HG02885 (cell line): Measurements from ENCODE around the gene TMC7.
"Not testable (repeated sequence)": the region's sequence is repeated elsewhere in the genome, so short reads cannot be mapped to it uniquely, and the experiment has no call there.

Source experiments
- ATAC-seq: cut with Tn5 transposase; IDR thresholded peaks from one replicate; pipeline ENCODE4 v1.9.1; 2021; ENCODE audit warnings: mild to moderate bottlenecking; ENCODE audit not compliant: unreplicated experiment, poor library complexity

Gene TMC7

GRCh38 chr16:18975109-18975508 lies 8.6 kb upstream of the TMC7 start:
- ATAC-seq, result no peak

GRCh38 chr16:18979936-18980335 lies 3.8 kb upstream of the TMC7 start:
- ATAC-seq, result no peak

- ATAC-seq, result no peak
Measured at GRCh38 chr16:18984435-18985005, 786 bp downstream of the TMC7 start.

GRCh38 chr16:18985256-18985655 lies 1.5 kb downstream of the TMC7 start:
- ATAC-seq, result not testable (repeated sequence)

DNA sequence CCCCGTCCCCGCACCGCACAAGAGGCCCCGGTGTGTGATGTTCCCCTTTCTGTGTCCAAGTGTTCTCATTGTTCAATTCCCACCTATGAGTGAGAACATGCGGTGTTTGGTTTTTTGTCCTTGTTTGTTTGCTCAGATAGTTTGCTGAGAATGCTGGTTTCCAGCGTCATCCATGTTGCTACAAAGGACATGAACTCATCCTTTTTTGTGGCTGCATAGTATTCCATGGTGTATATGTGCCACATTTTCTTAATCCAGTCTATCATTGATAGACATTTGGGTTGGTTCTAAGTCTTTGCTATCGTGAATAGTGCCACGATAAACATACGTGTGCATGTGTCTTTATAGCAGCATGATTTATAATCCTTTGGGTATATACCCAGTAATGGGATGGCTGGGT lies 8.0 kb downstream of the TMC7 start:
- ATAC-seq, result not testable (repeated sequence)

GRCh38 chr16:18993531-18993930 lies 9.8 kb downstream of the TMC7 start:
- not testable (repeated sequence) for ATAC-seq

- not testable (repeated sequence) for ATAC-seq
Measured at GRCh38 chr16:18994181-18994580, 10.4 kb downstream of the TMC7 start.

GRCh38 chr16:18995406-18995805 lies 11.7 kb downstream of the TMC7 start:
- not testable (repeated sequence) for ATAC-seq

DNA sequence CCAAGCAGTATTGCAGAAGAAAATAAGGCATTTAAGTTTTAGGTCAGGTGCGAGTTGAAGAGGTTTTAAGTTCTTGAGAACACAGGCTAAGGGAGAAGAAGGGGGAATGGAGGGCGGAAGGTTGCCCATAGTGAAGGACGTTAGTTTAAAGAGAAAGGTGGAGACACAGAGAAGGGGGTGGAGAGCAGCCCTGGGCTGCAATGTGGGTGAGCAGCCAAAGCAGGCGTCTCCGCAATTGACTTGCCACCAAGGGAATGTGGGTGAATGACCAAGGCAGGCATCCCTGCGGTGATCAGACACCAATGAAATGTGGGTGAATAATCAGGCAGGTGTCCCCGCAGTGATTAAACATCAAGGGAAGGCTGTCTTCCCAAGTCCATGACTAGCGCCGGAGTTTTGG lies 12.8 kb downstream of the TMC7 start:
- not testable (repeated sequence) for ATAC-seq

DNA sequence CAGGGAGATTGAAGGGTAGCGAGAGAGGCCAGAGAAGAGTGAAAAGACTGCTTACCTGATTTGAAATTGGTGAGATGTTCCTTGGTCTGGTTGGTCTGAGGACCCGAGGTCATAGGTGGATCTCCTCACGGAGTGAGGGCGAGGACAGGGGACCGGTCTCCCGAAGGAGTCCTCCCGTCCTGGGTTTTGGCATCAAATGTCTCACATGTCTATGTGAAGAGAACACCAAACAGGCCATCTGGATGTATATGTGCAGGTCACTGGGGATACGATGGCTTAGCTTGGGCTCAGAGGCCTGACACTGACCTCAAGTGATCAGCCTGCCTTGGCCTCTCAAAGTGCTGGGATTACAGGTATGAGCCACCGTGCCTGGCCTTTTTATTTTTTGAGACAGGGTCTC lies 13.3 kb downstream of the TMC7 start:
- ATAC-seq, result not testable (repeated sequence)

DNA sequence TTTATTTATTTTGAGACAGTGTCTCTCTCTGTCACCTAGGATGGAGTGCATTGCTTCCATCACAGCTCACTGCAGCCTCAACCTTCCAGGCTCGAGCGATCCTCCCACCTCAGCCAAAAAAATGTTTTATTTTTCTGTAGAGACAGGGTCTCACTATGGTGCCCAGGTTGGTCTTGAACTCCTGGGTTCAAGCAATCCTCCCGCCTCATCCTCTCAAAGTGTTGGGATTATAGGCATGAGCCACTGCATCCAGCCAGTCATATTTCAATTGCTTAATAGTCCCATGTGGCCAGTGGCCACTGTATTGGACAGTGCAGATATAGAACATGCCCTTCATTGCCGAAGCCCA lies 15.3 kb downstream of the TMC7 start:
- no peak for ATAC-seq

- ATAC-seq, result no peak
Measured at GRCh38 chr16:19001788-19002187, 18.1 kb downstream of the TMC7 start.

DNA sequence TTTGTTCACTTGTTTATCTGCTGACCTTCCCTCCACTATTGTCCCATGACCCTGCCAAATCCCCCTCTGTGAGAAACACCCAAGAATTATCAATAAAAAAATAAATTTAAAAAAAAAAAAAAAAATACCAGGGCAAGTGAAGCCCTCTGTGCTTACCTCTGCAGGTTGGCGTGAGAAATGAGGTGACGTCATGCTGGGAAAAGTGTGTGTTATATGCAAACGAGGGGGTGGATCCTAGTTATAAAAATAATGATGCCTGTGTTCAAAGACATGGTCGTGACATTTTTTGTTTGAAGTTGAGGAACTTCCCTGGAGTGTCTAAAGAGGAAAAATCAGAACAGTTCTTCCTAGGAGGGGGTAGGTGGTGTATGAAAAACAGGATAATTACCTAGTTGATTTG lies 20.2 kb downstream of the TMC7 start:
- no peak for ATAC-seq

DNA sequence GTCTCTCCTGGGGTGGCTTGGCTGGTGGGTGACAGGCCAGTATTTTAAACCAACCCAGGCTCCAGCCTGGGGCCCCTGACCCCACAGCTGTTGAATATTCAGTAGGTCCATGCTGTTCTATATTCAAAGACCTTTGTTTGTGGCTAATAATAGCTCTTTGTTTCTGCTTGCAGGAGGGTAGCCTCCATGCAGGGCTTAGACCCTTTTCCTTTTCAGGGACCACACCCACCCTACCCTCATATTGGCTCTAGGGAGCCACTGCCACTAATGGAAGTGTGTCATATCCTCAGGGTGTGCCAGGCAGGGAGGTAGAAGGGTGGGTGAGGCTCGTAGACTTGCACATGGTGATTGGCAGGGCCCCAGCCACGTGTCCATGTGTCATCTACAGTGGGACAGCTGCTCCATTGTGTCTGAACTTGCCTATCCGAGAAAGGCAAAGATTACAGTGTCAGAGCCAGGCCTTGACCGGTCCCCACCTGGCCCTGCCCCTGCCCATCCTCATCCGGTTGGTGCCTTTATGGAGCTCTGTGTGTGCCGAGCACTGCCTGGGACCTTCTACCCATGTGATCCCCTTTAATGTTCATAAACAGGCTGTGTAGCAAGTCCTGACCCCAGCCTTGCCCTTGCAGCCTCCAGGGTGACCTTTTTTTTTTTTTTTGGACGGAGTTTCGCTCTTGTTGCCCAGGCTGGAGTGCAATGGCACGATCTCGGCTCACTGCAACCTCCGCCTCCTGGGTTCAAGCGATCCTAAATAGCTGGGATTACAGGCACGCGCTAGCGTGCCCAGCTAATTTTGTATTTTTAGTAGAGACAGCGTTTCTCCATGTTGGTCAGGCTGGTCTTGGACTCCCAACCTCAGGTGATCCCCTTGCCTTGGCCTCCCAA lies 22.1 kb downstream of the TMC7 start:
- ATAC-seq, result no peak

DNA sequence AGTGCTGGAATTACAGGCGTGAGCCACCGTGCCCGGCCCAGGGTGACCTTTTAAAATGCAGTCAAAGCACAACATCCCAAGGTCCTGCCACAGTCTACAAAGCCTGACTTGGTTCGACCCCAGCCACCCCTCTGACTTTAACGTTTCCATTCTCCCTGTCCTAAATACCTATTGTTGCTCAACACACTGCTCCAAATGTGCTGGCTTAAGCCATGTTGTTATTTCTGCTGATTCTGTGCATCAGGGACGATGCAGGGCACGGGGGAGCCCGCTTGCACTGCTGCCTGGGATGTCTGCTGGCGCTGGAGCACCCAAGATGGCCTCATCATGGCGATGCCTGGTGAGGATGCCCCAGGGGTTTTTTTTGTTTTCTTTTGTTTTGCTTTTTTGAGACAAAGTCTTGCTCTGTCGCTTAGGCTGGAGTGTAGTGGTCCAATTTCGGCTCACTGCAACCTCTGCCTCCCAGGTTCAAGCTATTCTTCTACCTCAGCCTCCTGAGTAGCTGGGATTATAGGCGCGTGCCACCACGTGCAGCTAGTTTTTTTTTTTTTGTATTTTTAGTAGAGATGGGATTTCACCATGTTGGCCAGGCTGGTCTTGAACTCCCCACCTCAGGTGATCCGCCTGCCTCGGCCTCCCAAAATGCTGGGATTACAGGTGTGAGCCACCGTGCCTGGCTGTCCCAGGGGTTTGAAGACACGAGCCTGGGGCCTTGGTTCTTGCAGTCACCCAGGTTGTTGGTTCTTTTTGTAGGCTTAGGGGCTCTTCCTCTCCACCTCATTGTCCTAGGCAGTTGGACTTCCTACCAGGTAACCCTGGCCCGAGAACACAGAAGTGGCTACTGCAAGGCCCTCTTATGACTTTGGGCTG lies 22.9 kb downstream of the TMC7 start:
- ATAC-seq, result no peak

GRCh38 chr16:19008245-19009169 lies 24.8 kb downstream of the TMC7 start:
- no peak for ATAC-seq

GRCh38 chr16:19011169-19011731 lies 27.5 kb downstream of the TMC7 start:
- no peak for ATAC-seq

DNA sequence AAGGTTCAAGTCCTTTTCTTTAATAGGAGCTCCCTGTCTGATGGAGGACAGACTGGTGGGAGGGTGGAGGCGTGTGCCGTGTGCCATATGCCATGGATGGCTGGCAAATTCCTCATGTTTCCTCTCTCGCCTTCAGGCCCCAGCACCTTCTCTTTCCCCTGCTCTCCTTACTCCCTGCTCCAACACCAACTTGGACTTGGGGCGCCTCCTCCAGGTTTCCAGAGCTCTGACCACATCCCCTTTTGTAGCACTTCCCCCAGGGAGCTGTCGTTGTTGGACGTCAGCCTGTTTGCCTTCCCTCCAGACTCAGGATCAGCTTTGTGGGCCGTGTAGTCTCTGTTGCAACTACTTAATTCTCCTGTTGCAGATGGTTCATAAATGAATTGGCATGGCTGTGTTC lies 30.7 kb downstream of the TMC7 start:
- ATAC-seq, result no peak

DNA sequence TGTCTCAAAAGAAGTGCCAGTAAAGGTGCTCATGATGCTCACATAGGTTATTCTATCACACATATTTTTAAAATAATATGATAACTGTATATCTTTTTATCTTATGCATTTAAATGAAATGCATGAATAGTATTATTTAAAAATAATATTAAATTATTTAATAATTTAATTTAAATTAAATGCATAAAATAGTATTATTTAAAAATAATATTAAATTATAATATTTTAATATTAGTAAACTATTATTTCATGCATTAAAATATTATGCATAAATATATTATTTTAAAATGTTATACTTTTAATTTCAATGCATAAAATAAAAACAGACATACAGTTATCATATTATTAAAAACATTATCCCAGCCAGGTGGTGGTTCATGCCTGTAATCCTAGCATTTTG lies 33.4 kb downstream of the TMC7 start:
- no peak for ATAC-seq

GRCh38 chr16:19020689-19021088 lies 37.0 kb downstream of the TMC7 start:
- no peak for ATAC-seq
